Liver (tissue), 9 donors: ENCODE data around the gene SLC51A. TPM values are rescaled to one million over a fixed set of nuclear protein-coding genes. Genes with fewer than 3 reads are reported as not detected.

Experiments
- DNase-seq: peaks from one replicate; pipeline ENCODE4 v3.0.0-alpha.2; 2017; ENCODE audit warnings: low spot score
- H3K27ac ChIP-seq, 2 donors: one replicate each; pipeline ENCODE4 v1.7.0; 2013; ENCODE audit warnings: inconsistent platforms in 2 of 2, low read length in 2 of 2, control low read depth in 1 of 2, low read depth in 1 of 2, mild to moderate bottlenecking in 1 of 2
- H3K27me3 ChIP-seq, 4 donors: one replicate each; pipeline versions ENCODE4 v1.6.1 to v1.7.0; 2013; ENCODE audit warnings: low read length in 3 of 4, inconsistent platforms in 1 of 4, mild to moderate bottlenecking in 1 of 4, moderate library complexity in 1 of 4; ENCODE audit not compliant: control insufficient read depth in 4 of 4, insufficient read depth in 4 of 4
- H3K36me3 ChIP-seq, 4 donors: one replicate each; pipeline versions ENCODE4 v1.6.1 to v1.7.0; 2013; ENCODE audit warnings: low read length in 3 of 4, mild to moderate bottlenecking in 3 of 4, low read depth in 1 of 4, moderate library complexity in 1 of 4; ENCODE audit not compliant: control insufficient read depth in 4 of 4, insufficient read depth in 3 of 4
- H3K4me1 ChIP-seq, 4 donors: one replicate each; pipeline versions ENCODE4 v1.6.1 to v1.7.0; 2013; ENCODE audit warnings: low read length in 3 of 4, mild to moderate bottlenecking in 3 of 4, moderate library complexity in 1 of 4; ENCODE audit not compliant: control insufficient read depth in 4 of 4, insufficient read depth in 4 of 4
- H3K4me3 ChIP-seq, 3 donors: one replicate each; pipeline versions ENCODE4 v1.6.1 to v1.7.0; 2013; ENCODE audit warnings: low read length in 3 of 3, control low read depth in 1 of 3, low read depth in 1 of 3, mild to moderate bottlenecking in 1 of 3
- H3K9ac ChIP-seq, 2 donors: one replicate each; pipeline ENCODE4 v1.7.0; 2013; ENCODE audit warnings: low read length in 2 of 2, mild to moderate bottlenecking in 2 of 2, moderate library complexity in 2 of 2, control low read depth in 1 of 2, low read depth in 1 of 2
- H3K9me3 ChIP-seq, 4 donors: one replicate each; pipeline versions ENCODE4 v1.6.1 to v1.7.0; 2013; ENCODE audit warnings: low read length in 3 of 4; ENCODE audit not compliant: control insufficient read depth in 4 of 4
- CTCF ChIP-seq: fragments of 150-350 bp; IDR thresholded peaks from 2 replicates; pipeline ENCODE4 v1.5.1; 2017; ENCODE audit warnings: improper control_type of control experiment, low read depth, low read length; ENCODE audit not compliant: missing input control
- EGR1 ChIP-seq, 2 donors: IDR thresholded peaks; 2 replicates each; pipeline ENCODE4 v1.6.1; 2016 to 2018; ENCODE audit warnings: antibody characterized with exemption in 2 of 2, low read depth in 2 of 2
- FOXA1 ChIP-seq: IDR thresholded peaks from 2 replicates; pipeline ENCODE4 v1.6.1; 2016; ENCODE audit warnings: antibody characterized with exemption
- FOXA2 ChIP-seq: IDR thresholded peaks from 2 replicates; pipeline ENCODE4 v1.6.1; 2016; ENCODE audit warnings: antibody characterized with exemption
- GABPA ChIP-seq, 2 donors: IDR thresholded peaks in 1 of 2; conservative IDR thresholded peaks in 1 of 2; 2 replicates each; pipeline ENCODE4 v1.6.1; 2016; ENCODE audit warnings: antibody characterized with exemption in 2 of 2, mild to moderate bottlenecking in 1 of 2, moderate library complexity in 1 of 2
- HNF4A ChIP-seq, 2 donors: conservative IDR thresholded peaks; 2 replicates each; pipeline ENCODE4 v1.6.1; 2016; ENCODE audit warnings: antibody characterized with exemption in 2 of 2, mild to moderate bottlenecking in 2 of 2
- HNF4G ChIP-seq: IDR thresholded peaks from 2 replicates; pipeline ENCODE4 v1.6.1; 2016; ENCODE audit warnings: antibody characterized with exemption
- JUND ChIP-seq, 2 donors: IDR thresholded peaks; 2 replicates each; pipeline ENCODE4 v1.6.1; 2016; ENCODE audit warnings: antibody characterized with exemption in 2 of 2
- NR2F2 ChIP-seq: IDR thresholded peaks from 2 replicates; pipeline ENCODE4 v1.6.1; 2016; ENCODE audit warnings: antibody characterized with exemption
- RAD21 ChIP-seq, 2 donors: IDR thresholded peaks; 2 replicates each; pipeline ENCODE4 v1.6.1; 2016; ENCODE audit warnings: antibody characterized with exemption in 2 of 2, mild to moderate bottlenecking in 2 of 2
- REST ChIP-seq: IDR thresholded peaks from 2 replicates; pipeline ENCODE4 v1.6.1; 2016; ENCODE audit warnings: antibody characterized with exemption, mild to moderate bottlenecking
- RXRA ChIP-seq, 2 donors: IDR thresholded peaks; 2 replicates each; pipeline ENCODE4 v1.6.1; 2017 to 2018; ENCODE audit warnings: antibody characterized with exemption in 2 of 2, mild to moderate bottlenecking in 1 of 2
- SP1 ChIP-seq: IDR thresholded peaks from 2 replicates; pipeline ENCODE4 v1.6.1; 2018; ENCODE audit warnings: antibody characterized with exemption, mild to moderate bottlenecking
- TAF1 ChIP-seq: conservative IDR thresholded peaks from 2 replicates; pipeline ENCODE4 v1.6.1; 2016; ENCODE audit warnings: antibody characterized with exemption, mild to moderate bottlenecking
- YY1 ChIP-seq: IDR thresholded peaks from 2 replicates; pipeline ENCODE4 v1.6.1; 2016; ENCODE audit warnings: antibody characterized with exemption, mild to moderate bottlenecking
- WGBS: extraction: QIAGEN DNeasy Blood & Tissue Kit; methylation state at CpG from one replicate; pipeline ENCODE4 v1.1.7; 2013; 5-methylcytosine and 5-hydroxymethylcytosine counted together
- polyA plus RNA-seq, 2 donors: library from polyadenylated mRNA; stranded (reverse) in 1 of 2; unstranded in 1 of 2; fragments of 200-250 nt in 1 of 2; fragments of >200 nt in 1 of 2; fragmentation: Nextera tagmentation in 1 of 2; extraction: Ambion mirVana in 1 of 2; gene quantifications; one replicate each; pipeline versions ENCODE4 v1.2.1 to v1.2.3, GENCODE V29; 2013 to 2015
- total RNA-seq, 2 donors: library from RNA; depleted of rRNA; stranded (reverse); fragments of >200 nt; gene quantifications; one replicate each; pipeline ENCODE4 v1.2.3, GENCODE V29; 2014
- TF ChIP-seq, protein P1 (sequence below): IDR thresholded peaks from 2 replicates; pipeline ENCODE4 v1.6.1; 2016; ENCODE audit warnings: antibody characterized with exemption
- TF ChIP-seq, protein P2 (sequence below): IDR thresholded peaks from 2 replicates; pipeline ENCODE4 v1.6.1; 2016; ENCODE audit warnings: antibody characterized with exemption
- TF ChIP-seq, protein P3 (sequence below): IDR thresholded peaks from 2 replicates; pipeline ENCODE4 v1.6.1; 2016; ENCODE audit warnings: antibody characterized with exemption
- donor health status: healthy.
- donor health status: healthy.
- donor health status: healthy.
- donor health status: healthy.
- donor health status: healthy.

The SLC51A gene
- total and polyA plus RNA-seq, 4 donors, result 19.9 to 52.5 (median 46.1) TPM

DNA sequence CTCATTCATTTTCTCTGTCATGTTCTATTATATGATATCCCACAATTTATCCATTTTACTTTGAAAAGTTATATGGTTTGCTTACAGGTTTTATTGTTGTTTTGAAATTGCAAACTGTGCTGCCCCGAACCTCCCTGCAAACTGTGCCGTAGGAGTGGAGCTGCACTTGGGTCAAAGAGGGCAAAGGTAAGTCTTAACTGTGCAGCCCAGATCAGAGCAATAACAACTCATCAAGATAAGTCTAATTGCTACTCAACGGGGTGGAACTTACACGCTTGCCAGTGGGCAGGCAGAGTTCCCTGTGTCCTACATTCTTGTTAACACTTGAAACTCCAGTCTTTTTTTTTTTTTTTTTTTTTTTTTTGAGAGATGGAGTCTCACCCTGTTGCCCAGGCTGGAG, 38.4 kb upstream of the SLC51A start:
- Histone ChIP-seq H3K36me3 (no peaks in the 10 kb centered on the region), H3K27ac (no peak overlapping the region), H3K4me3 (no peak overlapping the region), H3K9me3 (no peaks in the 10 kb centered on the region), H3K9ac (no peak overlapping the region), H3K4me1 (peaks cover 0 to 12% (median 6%) of the 10 kb centered on the region in 4 donors), H3K27me3 (no peaks in the 10 kb centered on the region)
- TF ChIP-seq, protein P1, sequence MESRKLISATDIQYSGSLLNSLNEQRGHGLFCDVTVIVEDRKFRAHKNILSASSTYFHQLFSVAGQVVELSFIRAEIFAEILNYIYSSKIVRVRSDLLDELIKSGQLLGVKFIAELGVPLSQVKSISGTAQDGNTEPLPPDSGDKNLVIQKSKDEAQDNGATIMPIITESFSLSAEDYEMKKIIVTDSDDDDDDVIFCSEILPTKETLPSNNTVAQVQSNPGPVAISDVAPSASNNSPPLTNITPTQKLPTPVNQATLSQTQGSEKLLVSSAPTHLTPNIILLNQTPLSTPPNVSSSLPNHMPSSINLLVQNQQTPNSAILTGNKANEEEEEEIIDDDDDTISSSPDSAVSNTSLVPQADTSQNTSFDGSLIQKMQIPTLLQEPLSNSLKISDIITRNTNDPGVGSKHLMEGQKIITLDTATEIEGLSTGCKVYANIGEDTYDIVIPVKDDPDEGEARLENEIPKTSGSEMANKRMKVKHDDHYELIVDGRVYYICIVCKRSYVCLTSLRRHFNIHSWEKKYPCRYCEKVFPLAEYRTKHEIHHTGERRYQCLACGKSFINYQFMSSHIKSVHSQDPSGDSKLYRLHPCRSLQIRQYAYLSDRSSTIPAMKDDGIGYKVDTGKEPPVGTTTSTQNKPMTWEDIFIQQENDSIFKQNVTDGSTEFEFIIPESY, result no peak
- TF ChIP-seq, protein P2, sequence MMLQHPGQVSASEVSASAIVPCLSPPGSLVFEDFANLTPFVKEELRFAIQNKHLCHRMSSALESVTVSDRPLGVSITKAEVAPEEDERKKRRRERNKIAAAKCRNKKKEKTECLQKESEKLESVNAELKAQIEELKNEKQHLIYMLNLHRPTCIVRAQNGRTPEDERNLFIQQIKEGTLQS, result no peak
- TF ChIP-seq FOXA2 (no peak), NR2F2 (no peak), HNF4A (conservative IDR thresholded peaks at IDR 0.05) (peak; percentile 82 to 85), JUND (IDR thresholded peaks at IDR 0.05) (peak in 1 of 2 donors; percentile 9), CTCF (no peak), RXRA (IDR thresholded peaks at IDR 0.05) (peak; percentile 65 to 79), EGR1 (IDR thresholded peaks at IDR 0.05; ENCODE audit: low read depth in 2 of 2) (no peak), GABPA (IDR thresholded peaks at IDR 0.05 in 1 of 2, conservative IDR thresholded peaks at IDR 0.05 in 1 of 2) (no peak), REST (peak; percentile 13), YY1 (no peak), RAD21 (IDR thresholded peaks at IDR 0.05) (peak; percentile 17), TAF1 (no peak), FOXA1 (no peak), SP1 (peak; percentile 67), HNF4G (no peak)
- TF ChIP-seq, protein P3, sequence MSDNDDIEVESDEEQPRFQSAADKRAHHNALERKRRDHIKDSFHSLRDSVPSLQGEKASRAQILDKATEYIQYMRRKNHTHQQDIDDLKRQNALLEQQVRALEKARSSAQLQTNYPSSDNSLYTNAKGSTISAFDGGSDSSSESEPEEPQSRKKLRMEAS, result peak; percentile 16
- 32% methylated on average over 4 of the region's 4 CpGs for WGBS
- DNase-seq, result no peak
